HG02623 (cell line): ENCODE measurements around the gene CCDC85C.
"Not testable (repeated sequence)": the region's sequence is repeated elsewhere in the genome, so short reads cannot be mapped to it uniquely, and the experiment has no call there.

ENCODE experiments used
- ATAC-seq: cut with Tn5 transposase; IDR thresholded peaks from one replicate; pipeline ENCODE4 v1.9.1; 2021; ENCODE audit warnings: moderate library complexity; ENCODE audit not compliant: unreplicated experiment

Gene CCDC85C

GRCh38 chr14:99603471-99604277 is at the start of gene CCDC85C:
CCDC85C (minus strand) TSS chr14:99604207; CDS start chr14:99603959, 248 bp downstream.
- ATAC-seq: no peak

DNA sequence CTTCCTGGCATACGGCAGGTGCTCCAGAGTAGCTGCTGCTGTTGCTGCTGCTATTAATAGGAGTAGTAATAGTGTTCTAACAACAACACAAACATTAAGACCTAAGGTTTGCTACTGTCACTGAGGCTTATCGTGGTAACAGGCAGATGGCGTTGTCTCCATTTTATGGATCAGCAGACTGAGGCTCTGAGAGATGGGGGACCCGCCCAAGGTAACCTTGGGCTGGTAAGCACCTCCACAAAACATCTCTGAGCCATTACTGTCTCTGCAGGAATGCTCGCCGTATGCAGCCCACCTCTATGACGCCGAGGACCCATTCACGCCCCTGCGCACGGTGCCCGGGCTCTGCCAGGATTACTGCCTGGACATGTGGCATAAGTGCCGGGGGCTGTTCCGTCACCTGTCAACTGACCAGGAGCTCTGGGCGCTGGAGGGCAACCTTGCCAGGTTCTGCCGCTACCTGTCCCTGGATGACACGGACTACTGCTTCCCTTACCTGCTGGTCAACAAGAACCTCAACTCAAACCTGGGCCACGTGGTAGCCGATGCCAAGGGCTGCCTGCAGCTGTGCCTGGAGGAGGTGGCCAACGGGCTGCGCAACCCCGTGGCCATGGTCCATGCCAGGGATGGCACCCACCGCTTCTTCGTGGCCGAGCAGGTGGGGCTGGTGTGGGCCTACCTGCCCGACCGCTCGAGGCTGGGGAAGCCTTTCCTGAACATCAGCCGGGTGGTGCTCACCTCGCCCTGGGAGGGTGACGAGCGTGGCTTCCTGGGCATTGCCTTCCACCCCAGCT is 48.1 kb upstream of the CCDC85C start:
- no peak for ATAC-seq

- ATAC-seq: no peak
These were observed 46.2 kb upstream of the CCDC85C start for GRCh38 chr14:99650189-99650588.

GRCh38 chr14:99649643-99650042 is 45.6 kb upstream of the CCDC85C start:
- no peak for ATAC-seq

- no peak for ATAC-seq
These were observed 45.2 kb upstream of the CCDC85C start for GRCh38 chr14:99649219-99649618.

DNA sequence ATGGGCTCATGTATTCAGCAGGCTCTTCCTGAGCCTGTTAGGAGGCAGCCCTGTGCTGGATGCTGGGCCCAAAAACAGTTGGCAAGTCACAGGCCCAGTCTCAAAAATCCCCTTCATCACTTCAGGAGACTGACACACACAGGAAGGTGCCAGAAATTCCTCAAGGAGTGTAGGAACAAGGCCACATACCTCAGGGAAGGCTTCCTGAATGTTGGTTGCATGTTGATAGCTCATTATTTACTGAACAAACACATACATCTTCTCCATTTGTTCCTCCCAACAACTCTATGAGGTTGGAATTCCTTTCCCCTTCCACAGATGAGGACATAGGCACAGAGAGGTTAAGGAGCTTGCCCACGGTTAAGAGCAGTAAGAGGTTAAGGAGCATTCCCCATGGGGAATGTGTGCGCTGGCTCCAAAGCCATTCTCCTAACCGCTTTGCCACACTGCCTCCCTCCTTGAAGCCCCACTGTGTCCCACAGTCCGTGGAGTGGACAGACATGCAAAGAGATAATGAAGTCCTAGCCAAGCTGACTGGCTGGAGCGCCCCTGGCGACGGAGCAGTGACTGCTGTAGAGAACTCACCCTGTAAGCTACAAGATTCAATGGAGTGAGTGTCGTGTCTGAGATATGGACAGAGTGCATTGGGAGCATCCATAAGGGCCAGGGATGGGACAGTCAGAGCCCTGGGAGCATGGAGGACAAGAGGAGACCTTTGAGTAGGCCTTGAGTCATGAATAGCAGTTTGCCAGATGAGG is 44.2 kb upstream of the CCDC85C start:
- no peak for ATAC-seq

DNA sequence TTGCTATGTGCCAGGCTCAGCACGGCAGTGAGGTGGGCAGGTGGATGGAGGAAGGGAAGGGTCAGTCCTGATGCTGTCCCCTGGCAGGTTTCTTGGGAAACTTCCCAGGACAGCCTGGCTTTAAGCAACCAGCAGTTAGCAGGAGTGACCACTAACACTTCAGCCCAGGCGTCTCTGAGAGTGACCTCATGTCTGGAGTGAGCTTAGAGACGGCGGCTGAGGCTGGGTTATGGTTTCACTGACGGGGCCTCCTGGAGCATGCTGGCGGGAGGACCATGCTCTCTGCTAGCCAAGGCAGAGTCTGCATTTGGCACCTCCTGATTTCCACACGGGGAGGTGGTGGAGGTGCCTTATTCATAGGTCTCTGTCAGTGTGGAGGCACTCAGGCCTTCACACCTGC is 43.4 kb upstream of the CCDC85C start:
- ATAC-seq: no peak

DNA sequence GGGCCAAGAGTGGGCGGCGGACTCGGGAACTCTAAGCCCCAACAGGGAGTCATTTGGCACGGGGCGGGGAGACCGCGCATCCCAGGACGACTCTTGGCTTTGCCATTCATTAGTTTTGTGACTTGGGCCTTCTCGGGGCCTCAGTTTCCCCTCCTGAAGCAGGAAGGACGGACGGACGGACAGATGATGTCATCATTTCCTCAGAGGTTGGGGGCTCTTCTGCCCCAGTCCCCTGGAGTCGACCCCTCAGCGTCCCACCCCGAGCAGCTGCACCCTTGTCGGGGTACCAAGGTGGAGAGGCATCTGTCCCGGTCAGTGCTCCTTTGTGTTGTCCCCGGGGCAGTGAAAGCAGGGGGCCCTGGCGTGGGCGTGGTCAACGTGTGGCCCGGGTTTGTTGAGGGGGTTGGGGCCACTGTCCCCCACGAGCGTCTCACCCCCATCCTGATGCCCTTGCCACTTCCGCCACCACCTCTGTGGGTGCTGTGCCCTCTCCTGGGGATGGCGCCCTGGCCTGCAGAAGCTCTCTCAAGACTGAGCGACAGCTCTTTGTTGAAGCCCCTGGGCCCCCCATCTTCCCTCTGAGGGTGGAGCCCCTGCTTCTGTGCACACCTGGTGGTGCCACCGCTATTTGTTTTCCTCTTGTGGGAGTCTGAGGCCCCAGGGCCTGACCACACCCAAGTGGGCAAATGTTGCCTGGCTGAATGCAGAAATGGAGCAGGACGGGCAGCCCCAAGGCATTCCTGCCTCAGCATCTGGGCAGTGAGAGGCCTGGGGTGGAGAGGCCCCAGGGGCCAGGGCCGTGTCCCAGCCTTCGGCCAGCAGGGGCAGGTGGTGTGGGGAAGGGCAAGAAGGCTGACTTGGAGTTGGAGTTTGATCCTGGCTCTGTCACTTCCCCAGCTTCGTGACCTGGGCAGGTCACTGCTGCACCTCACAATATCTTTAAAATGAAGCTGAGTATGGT is 41.8 kb upstream of the CCDC85C start:
- no peak for ATAC-seq

DNA sequence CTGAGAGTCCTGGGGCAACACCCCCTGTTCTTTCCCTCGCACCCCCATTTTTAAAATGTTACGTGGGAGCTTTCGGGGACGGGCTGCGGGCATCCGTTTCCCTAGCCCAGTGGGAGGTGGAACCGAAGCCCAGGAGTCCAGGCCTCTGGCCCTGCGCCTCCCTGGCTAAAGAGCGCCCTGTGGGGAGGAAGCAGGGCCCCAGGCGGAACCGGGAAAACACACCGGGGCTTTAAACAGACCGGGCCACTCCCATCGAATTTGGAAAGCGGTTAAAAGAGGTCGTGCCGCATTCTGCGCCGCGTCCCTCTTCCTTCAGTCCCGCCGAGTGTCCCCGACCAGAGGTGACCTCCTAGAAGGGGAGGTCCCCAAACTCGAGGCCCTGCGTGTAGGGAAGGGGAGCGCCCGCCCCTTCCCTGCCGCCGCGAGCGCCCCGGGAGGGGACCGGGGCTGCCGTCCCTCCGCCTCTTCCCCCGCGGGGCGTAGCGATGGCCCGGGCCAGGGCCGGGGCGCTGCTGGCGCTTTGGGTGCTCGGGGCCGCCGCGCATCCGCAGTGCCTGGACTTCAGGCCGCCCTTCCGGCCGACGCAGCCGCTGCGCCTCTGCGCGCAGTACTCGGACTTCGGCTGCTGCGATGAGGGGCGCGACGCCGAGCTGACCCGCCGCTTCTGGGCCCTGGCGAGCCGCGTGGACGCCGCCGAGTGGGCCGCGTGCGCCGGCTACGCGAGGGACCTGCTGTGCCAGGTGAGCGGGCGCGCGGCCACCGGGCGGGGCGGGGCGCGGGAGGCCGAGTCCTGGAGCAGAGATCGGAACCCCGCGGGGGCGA is 40.9 kb upstream of the CCDC85C start, which contains the start of gene HHIPL1:
Gene HHIPL1, plus strand, starts transcription at position 407 of the 822 bp plus-strand sequence. Its CDS starts 79 bp downstream, at position 486.
- no peak for ATAC-seq

DNA sequence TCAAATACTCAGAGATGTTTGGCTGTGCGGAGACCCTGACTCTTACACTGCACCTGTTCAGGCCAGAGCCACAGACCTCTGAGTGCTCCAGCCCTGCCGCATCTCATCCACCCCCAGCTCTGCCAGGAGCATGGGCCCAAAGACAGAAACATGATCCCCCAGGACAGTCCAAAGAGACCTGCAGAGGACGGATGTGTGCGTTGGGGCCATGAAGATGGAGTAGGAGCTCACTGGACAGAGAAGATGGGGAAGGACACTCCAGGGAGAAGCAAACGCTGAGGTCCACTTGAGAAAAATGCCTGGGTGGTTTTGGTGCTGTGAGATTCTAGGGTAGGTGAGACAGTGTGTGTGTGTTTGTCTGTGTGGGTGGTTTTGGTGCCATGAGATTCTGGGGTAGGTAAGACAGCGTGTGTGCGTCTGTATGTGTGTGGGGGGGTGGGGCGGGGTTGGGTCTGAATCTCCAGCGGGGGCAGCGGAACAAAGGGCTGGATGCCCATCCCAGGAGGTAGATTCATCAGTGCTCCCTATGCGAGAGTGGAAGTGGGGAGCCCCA is 40.1 kb upstream of the CCDC85C start:
- ATAC-seq: no peak

- no peak for ATAC-seq
These were observed 39.3 kb upstream of the CCDC85C start for GRCh38 chr14:99643343-99643742.

DNA sequence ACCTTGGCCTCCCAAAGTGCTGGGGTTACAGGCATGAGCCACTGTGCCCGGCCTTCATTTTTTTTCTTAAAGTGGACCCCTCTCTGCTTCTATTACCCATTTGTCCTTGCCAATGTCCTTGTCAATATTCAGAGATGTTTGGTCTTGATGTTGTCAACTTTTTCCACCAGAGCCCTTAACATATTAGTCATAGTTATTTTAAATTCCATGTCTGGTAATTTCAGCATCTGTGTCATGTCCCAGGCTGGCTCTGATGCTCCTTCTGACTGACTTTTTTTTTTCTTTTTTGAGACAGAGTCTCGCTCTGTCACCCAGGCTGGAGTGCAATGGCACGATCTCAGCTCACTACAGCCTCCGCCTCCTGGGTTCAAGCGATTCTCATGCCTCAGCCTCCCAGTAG is 38.8 kb upstream of the CCDC85C start:
- ATAC-seq: not testable (repeated sequence)

DNA sequence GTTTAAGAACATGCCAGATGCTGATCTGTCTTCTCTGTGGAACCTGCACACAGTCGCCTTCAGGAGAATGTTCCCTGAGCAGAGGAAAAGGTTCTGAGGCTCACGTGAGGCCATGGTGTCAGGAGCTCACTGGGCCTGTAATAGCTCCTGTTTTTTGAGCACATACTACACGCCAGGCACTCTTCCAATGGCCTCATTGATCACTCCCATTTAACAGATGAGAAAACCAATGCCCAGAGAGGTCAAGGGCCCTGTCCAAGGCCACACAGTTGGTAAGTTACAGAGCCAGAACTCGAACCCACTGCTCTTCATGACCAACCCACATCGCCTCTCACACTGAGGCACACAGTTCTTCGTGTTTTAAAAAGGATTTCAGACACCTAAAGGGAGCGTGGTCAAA is 33.6 kb upstream of the CCDC85C start:
- ATAC-seq: no peak

GRCh38 chr14:99636487-99636886 is 32.5 kb upstream of the CCDC85C start:
- ATAC-seq: no peak

DNA sequence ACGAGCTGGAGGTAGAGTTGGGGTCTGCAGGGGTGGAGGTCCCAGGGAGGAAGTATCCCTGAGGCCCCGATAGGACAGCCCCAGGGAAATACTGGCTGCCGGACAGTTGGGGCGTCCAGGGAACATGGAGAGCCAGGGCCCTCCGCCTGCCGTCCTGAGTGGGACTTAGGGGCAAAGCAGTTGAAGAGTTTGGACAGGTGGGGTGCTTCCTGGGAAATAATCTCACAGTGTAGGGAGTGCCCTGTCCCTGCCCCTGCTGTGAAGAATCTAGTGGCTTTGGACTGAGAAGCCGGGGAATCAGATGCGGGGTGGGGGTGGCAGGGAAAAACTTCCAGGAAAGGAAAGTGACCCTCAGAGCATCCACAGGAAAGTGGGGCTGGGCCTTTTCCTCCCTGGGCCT is 31.1 kb upstream of the CCDC85C start:
- no peak for ATAC-seq

DNA sequence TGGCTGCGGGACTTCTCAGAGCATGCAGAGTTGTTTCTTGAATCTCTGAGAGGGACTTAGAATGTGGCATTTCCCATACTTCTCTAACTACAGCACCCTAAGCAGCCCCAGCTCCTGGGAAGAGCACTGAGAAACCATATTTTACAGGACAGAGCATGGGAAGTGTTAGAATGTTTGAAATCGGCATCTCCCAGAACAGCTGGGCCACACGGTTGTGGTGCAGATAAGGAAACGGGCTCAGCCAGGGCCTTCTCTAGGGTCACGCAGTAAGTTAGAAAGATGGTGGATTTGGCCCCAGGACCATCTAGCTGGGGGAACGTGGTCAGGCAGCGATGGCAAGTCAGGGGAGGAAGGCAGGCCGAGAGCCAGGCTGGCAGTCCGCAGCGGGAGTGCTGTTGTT is 30.4 kb upstream of the CCDC85C start:
- ATAC-seq: no peak

GRCh38 chr14:99633918-99634317 is 29.9 kb upstream of the CCDC85C start:
- ATAC-seq: no peak

DNA sequence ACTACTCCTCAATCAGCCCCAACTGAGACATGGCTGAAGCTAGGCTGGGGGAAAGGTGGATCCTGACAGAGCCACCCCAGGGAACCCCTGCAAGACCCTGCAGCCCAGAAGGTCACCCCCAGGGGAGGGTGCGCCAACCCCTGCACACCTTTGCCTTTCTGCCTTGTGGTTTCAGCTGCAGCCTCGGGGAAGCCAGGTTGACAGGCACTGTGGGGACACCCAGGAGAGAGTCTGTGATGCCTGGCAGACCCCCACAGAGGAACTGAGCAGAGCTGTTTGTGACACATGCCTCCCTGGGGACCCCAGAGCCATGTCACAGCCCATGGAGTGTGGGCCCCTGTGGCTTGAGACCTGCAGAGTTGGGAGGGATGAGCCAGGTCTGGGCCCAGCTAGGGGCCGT is 29.1 kb upstream of the CCDC85C start:
- no peak for ATAC-seq

- no peak for ATAC-seq
These were observed 28.5 kb upstream of the CCDC85C start for GRCh38 chr14:99632410-99633035.
